Measurements from ENCODE around the gene MLXIP. TPM values are rescaled to one million over a fixed set of nuclear protein-coding genes. Genes with fewer than 3 reads are reported as not detected.
"Not testable (repeated sequence)": the region's sequence is repeated elsewhere in the genome, so short reads cannot be mapped to it uniquely, and the experiment has no call there.

Gene MLXIP
- total and polyA plus RNA-seq, 2 of the 13 experiments (the other 11 are each of a cell fraction or from before 2014, with no cell fraction given): 5.3 to 6.7 TPM

DNA sequence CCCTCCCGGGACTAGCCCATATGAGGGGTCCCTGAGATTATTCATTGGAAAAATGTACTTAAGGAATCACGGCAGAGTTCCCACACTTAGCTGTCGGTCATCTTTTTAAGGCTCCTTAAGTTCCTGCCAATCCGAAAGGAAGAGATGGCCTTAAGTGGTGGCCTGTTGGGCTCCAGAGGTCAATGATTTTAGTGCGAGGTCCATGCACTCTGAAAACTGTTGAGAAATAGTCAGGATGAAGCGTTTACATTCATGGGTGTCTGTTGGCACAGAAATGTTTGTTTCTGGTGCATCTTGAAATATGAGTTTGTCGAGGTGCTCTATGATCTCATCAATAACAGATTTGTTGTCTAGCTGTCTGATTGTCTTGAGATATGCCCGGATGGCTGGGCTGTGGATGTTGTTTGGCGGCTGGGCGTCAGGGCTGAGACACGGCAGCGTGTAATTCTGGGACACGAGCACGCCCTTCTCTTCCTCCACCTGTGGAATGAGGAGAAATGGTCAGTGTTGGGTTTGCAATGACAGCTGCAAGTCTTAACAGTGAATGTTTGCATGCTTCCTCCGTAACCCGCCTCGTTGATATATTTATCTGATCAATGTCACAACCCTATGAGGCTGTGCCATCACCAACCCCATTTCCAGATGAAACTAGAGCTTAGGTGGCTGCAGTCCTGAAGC is 93.8 kb downstream of the MLXIP start (continued):
- no peak for TF ChIP-seq ARNTL (CRISPR knock-in tag; IDR thresholded peaks at IDR 0.05)
- no peak for TF ChIP-seq CREB1 (IDR thresholded peaks at IDR 0.05)
- TF ChIP-seq CREB1 (CRISPR knock-in tag; IDR thresholded peaks at IDR 0.05): 0 out of 2 replicates have a peak, but pooled peaks have one; percentile 20
- TF ChIP-seq CEBPB (IDR thresholded peaks at IDR 0.05; ENCODE audit: borderline replicate concordance, low read depth, low read length): 0 out of 2 replicates have a peak, but pooled peaks have one; percentile 3

GRCh38 chr12:122174155-122174845 is 95.7 kb downstream of the MLXIP start, which contains the start of gene IL31:
IL31 (minus strand) TSS chr12:122174221; CDS start chr12:122174172, 49 bp downstream.
- H3K4me2 ChIP-seq (ENCODE audit: low read depth, low read length): no peak within 1 kb of the TSS
- BruUV-seq (replicated peaks): no TSS peak
- peaks cover 24% of the 10 kb centered on the region for H3K4me1 ChIP-seq (ENCODE audit: insufficient read depth, low read length)
- H2AFZ ChIP-seq (ENCODE audit: low read length): no peak within 1 kb of the TSS
- ATAC-seq (no peak), DNase-seq (ENCODE audit: low spot score) (no peak), FAIRE-seq (no peak)
- POLR2A ChIA-PET: no interaction called here
- WGBS (ENCODE audit: low lambda C conversion rate): 69% methylated on average over 17 of the region's 17 CpGs
- H3K9me3 ChIP-seq (ENCODE audit: low read length): no peaks in the 10 kb centered on the region
- H3K4me3 ChIP-seq (replicated peaks in 1 of 3; ENCODE audit: insufficient read depth in 1 of 3, low read depth in 2 of 3, low read length in 3 of 3): no peak within 1 kb of the TSS
- no peaks in the 10 kb centered on the region for H3K36me3 ChIP-seq (replicated peaks in 1 of 2; ENCODE audit: control insufficient read depth in 1 of 2, insufficient read depth in 2 of 2, low read length in 2 of 2)
- TF ChIP-seq TBP (CRISPR knock-in tag; IDR thresholded peaks at IDR 0.05): no peak
- TF ChIP-seq HMGA1 (CRISPR knock-in tag; conservative IDR thresholded peaks at IDR 0.05): no peak
- no peak for TF ChIP-seq NFE2L2 (IDR thresholded peaks at IDR 0.05; ENCODE audit: low read length)
- no peak for TF ChIP-seq MIER2 (CRISPR knock-in tag; IDR thresholded peaks at IDR 0.05)
- TF ChIP-seq, protein P1, sequence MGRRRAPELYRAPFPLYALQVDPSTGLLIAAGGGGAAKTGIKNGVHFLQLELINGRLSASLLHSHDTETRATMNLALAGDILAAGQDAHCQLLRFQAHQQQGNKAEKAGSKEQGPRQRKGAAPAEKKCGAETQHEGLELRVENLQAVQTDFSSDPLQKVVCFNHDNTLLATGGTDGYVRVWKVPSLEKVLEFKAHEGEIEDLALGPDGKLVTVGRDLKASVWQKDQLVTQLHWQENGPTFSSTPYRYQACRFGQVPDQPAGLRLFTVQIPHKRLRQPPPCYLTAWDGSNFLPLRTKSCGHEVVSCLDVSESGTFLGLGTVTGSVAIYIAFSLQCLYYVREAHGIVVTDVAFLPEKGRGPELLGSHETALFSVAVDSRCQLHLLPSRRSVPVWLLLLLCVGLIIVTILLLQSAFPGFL (CRISPR knock-in tag; IDR thresholded peaks at IDR 0.05): no peak
- TF ChIP-seq, protein P2, sequence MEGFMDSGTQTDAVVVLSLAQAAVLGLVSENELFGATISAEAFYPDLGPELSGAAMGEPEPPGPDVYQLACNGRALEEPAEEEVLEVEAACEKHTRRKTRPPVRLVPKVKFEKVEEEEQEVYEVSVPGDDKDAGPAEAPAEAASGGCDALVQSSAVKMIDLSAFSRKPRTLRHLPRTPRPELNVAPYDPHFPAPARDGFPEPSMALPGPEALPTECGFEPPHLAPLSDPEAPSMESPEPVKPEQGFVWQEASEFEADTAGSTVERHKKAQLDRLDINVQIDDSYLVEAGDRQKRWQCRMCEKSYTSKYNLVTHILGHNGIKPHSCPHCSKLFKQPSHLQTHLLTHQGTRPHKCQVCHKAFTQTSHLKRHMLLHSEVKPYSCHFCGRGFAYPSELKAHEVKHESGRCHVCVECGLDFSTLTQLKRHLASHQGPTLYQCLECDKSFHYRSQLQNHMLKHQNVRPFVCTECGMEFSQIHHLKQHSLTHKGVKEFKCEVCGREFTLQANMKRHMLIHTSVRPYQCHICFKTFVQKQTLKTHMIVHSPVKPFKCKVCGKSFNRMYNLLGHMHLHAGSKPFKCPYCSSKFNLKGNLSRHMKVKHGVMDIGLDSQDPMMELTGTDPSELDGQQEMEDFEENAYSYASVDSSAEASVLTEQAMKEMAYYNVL (CRISPR knock-in tag; IDR thresholded peaks at IDR 0.05; ENCODE audit: borderline replicate concordance): no peak
- no peak for TF ChIP-seq ZNF296 (CRISPR knock-in tag; conservative IDR thresholded peaks at IDR 0.05)
- TF ChIP-seq ZFP62 (CRISPR knock-in tag; IDR thresholded peaks at IDR 0.05): no peak
- TF ChIP-seq ZNF431 (CRISPR knock-in tag; IDR thresholded peaks at IDR 0.05; ENCODE audit: borderline replicate concordance, low read depth): no peak
- in situ Hi-C loops (cut with HindIII; ENCODE audit: extremely low pct_ligation_motif_present, low pct_unique_long_range_greater_than_20kb): no loop called here
- H4K20me1 ChIP-seq (ENCODE audit: insufficient read depth, low read length): no peaks in the 10 kb centered on the region
- CTCF ChIA-PET (ENCODE audit: low intra/inter-chr PET ratio, low total read pairs): no interaction called here
- H3K27me3 ChIP-seq (ENCODE audit: control insufficient read depth in 1 of 2, insufficient read depth in 2 of 2, low read length in 2 of 2): peaks cover 0 to 7% of the 10 kb centered on the region in 2 experiments; a peak in 2 of 5 replicates
- no peaks in the 10 kb centered on the region for H3K79me2 ChIP-seq (ENCODE audit: insufficient read depth, low read length)
- no peak within 1 kb of the TSS for H3K27ac ChIP-seq (ENCODE audit: extremely low read length, insufficient read depth, low read length)
- no peak within 1 kb of the TSS for H3K9ac ChIP-seq (ENCODE audit: insufficient read depth, low read depth, low read length)
- intact Hi-C loops (cut with micrococcal nuclease; ENCODE audit: unreplicated experiment): no loop called here

DNA sequence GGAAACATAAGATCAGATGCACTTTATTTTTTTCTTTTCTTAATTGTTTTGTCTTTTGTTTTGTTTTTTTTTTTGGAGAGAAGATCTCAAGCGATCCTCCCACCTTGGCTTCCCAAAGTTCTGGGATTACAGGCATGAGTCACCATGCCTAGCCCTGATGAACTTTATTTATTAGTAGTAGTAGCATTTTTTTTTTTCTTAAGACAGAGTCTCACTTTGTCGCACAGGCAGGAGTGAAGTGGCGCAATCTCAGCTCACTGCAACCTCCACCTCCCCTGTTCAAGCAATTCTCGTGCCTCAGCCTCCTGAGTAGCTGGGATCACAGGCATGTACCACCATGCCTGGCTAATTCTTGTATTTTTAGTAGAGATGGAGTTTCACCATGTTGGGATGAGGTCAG is 97.9 kb downstream of the MLXIP start:
- H4K20me1 ChIP-seq (ENCODE audit: insufficient read depth, low read length); H3K27me3 ChIP-seq (ENCODE audit: control insufficient read depth in 1 of 2, insufficient read depth in 2 of 2, low read length in 2 of 2); BruUV-seq (replicated peaks): not testable (repeated sequence)

More for the DNA sequence above, 97.9 kb downstream of the MLXIP start:
- H3K27ac ChIP-seq (ENCODE audit: extremely low read length, insufficient read depth, low read length); H3K9me3 ChIP-seq (ENCODE audit: low read length); ATAC-seq; DNase-seq (ENCODE audit: low spot score); CTCF ChIA-PET (ENCODE audit: low intra/inter-chr PET ratio, low total read pairs); H3K9ac ChIP-seq (ENCODE audit: insufficient read depth, low read depth, low read length); POLR2A ChIA-PET; H3K4me2 ChIP-seq (ENCODE audit: low read depth, low read length); H2AFZ ChIP-seq (ENCODE audit: low read length); H3K79me2 ChIP-seq (ENCODE audit: insufficient read depth, low read length); intact Hi-C loops (cut with micrococcal nuclease; ENCODE audit: unreplicated experiment); H3K4me3 ChIP-seq (replicated peaks in 1 of 3; ENCODE audit: insufficient read depth in 1 of 3, low read depth in 2 of 3, low read length in 3 of 3); in situ Hi-C loops (cut with HindIII; ENCODE audit: extremely low pct_ligation_motif_present, low pct_unique_long_range_greater_than_20kb); FAIRE-seq; H3K36me3 ChIP-seq (replicated peaks in 1 of 2; ENCODE audit: control insufficient read depth in 1 of 2, insufficient read depth in 2 of 2, low read length in 2 of 2): not testable (repeated sequence)
- H3K4me1 ChIP-seq (ENCODE audit: insufficient read depth, low read length): peaks cover 28% of the 10 kb centered on the region
- WGBS (ENCODE audit: low lambda C conversion rate): 22% methylated on average over 4 of the region's 4 CpGs
